Heart left ventricle (tissue), 13 donors: Measurements from ENCODE around the gene TJP3.

Experiments
- POLR2A ChIP-seq, 2 donors: fragments of 450-650 bp; IDR thresholded peaks; one replicate each; pipeline ENCODE4 v1.6.1; 2017; ENCODE audit warnings: antibody characterized with exemption in 2 of 2, mild to moderate bottlenecking in 2 of 2, moderate library complexity in 2 of 2
- TF ChIP-seq, protein P1 (sequence below), 12 donors: fragments of 200-600 bp; sonication (generic) in 4 of 12; IDR thresholded peaks; one replicate each; pipeline versions ENCODE4 v1.5.0 to v1.8.0; 2018 to 2022; ENCODE audit warnings: antibody characterized with exemption in 12 of 12, mild to moderate bottlenecking in 5 of 12
- donor health status: ischemic (EF 13 %, LVEDD 7.1; RV severe dilation, severe dysfunction).
- donor health status: DM: no; HTN: yes; CAD: no.
- donor health status: DM: no; HTN: no; CAD: no.
- donor health status: ischemic (EF 25% LVEDD 6.9; RV normal size, moderate dysfunction).
- donor health status: ischemic (EF 25% LVEDD 5.7; RV mildly dilated, moderate dysfunction).
- donor health status: ischemic (EF 35%, LVEDD 5.7; RV mildly dilated, moderate dysfunction).
- donor health status: nonischemic (EF 11% LVEDD 7.7; RV severe dilation, severe dysfunction).
- donor health status: DM: yes; HTN: yes; CAD: no.
- donor health status: PGD.
- donor health status: ischemic (EF 29% LVEDD 5.4; RV normal size, mild dysfunction).
- donor health status: nonischemic (EF 23%, LVEDD 6.1; RV moderate dilation, normal function).

DNA sequence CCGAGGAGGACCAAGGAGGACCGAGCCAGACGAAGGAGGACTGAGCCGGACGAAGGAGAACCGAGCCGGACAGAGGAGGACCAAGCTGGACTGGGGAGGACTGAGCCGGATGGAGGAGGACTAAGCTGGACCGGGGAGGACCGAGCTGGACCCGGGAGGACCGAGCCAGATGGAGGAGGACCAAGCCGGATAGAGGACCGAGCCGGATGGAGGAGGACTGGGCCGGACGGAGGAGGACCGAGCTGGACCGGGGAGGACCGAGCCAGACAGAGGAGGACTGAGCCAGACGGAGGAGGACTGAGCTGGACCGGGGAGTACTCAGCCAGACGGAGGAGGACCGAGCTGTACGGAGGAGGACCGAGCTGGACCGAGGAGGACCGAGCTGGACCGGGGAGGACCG lies 11.1 kb upstream of the TJP3 start:
- TF ChIP-seq, protein P1, sequence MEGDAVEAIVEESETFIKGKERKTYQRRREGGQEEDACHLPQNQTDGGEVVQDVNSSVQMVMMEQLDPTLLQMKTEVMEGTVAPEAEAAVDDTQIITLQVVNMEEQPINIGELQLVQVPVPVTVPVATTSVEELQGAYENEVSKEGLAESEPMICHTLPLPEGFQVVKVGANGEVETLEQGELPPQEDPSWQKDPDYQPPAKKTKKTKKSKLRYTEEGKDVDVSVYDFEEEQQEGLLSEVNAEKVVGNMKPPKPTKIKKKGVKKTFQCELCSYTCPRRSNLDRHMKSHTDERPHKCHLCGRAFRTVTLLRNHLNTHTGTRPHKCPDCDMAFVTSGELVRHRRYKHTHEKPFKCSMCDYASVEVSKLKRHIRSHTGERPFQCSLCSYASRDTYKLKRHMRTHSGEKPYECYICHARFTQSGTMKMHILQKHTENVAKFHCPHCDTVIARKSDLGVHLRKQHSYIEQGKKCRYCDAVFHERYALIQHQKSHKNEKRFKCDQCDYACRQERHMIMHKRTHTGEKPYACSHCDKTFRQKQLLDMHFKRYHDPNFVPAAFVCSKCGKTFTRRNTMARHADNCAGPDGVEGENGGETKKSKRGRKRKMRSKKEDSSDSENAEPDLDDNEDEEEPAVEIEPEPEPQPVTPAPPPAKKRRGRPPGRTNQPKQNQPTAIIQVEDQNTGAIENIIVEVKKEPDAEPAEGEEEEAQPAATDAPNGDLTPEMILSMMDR (IDR thresholded peaks at IDR 0.05) = no peak
- TF ChIP-seq POLR2A (IDR thresholded peaks at IDR 0.05) = no peak
